GM21576 (cell line): Measurements from ENCODE around the gene PLXDC2.

Experiments used
- ATAC-seq: cut with Tn5 transposase; IDR thresholded peaks from one replicate; pipeline ENCODE4 v1.9.1; 2021; ENCODE audit warnings: mild to moderate bottlenecking, moderate library complexity; ENCODE audit not compliant: unreplicated experiment

PLXDC2 gene

GRCh38 chr10:19908991-19909696 is 92.9 kb downstream of the PLXDC2 start:
- ATAC-seq = no peak

- no peak for ATAC-seq
Measured at GRCh38 chr10:19911886-19912285, 95.7 kb downstream of the PLXDC2 start.

GRCh38 chr10:19913987-19914386 is 97.8 kb downstream of the PLXDC2 start:
- no peak for ATAC-seq

- ATAC-seq = no peak
Measured at GRCh38 chr10:19915125-19915524, 98.9 kb downstream of the PLXDC2 start.

- ATAC-seq = no peak
Measured at GRCh38 chr10:19915816-19916215, 99.6 kb downstream of the PLXDC2 start.

- ATAC-seq = no peak
Measured at GRCh38 chr10:19917751-19918478, 101.7 kb downstream of the PLXDC2 start.

- no peak for ATAC-seq
Measured at GRCh38 chr10:19918794-19919193, 102.6 kb downstream of the PLXDC2 start.

- ATAC-seq = no peak
Measured at GRCh38 chr10:19919671-19920070, 103.4 kb downstream of the PLXDC2 start.

GRCh38 chr10:19920075-19920726 is 104.0 kb downstream of the PLXDC2 start:
- ATAC-seq = no peak

- ATAC-seq = no peak
Measured at GRCh38 chr10:19921300-19922140, 105.3 kb downstream of the PLXDC2 start.

GRCh38 chr10:19922236-19922963 is 106.2 kb downstream of the PLXDC2 start:
- ATAC-seq = no peak

GRCh38 chr10:19925064-19925463 is 108.8 kb downstream of the PLXDC2 start:
- ATAC-seq = no peak

- no peak for ATAC-seq
Measured at GRCh38 chr10:19928936-19929335, 112.7 kb downstream of the PLXDC2 start.

- ATAC-seq = no peak
Measured at GRCh38 chr10:19929506-19930140, 113.4 kb downstream of the PLXDC2 start.

- no peak for ATAC-seq
Measured at GRCh38 chr10:19930936-19931893, 115.0 kb downstream of the PLXDC2 start.

- no peak for ATAC-seq
Measured at GRCh38 chr10:19931894-19932590, 115.8 kb downstream of the PLXDC2 start.

- ATAC-seq = no peak
Measured at GRCh38 chr10:19932806-19933371, 116.7 kb downstream of the PLXDC2 start.

GRCh38 chr10:19933772-19934171 is 117.5 kb downstream of the PLXDC2 start:
- ATAC-seq = no peak
